LNCAP (cell line): ENCODE data around the gene MEF2D.

Experiments used
- CTCF ChIP-seq: fragments of 450-650 bp; IDR thresholded peaks from 2 replicates; pipeline ENCODE4 v1.5.1; 2017; ENCODE audit warnings: mild to moderate bottlenecking

MEF2D gene

GRCh38 chr1:156445789-156446263, 54.7 kb downstream of the MEF2D start:
- TF ChIP-seq CTCF, result peak; percentile 99

GRCh38 chr1:156444407-156445001, 56.1 kb downstream of the MEF2D start:
- peak; percentile 59 for TF ChIP-seq CTCF

GRCh38 chr1:156443286-156443685, 57.3 kb downstream of the MEF2D start:
- TF ChIP-seq CTCF, result no peak

- no peak for TF ChIP-seq CTCF
Observed at GRCh38 chr1:156440654-156441437, 59.7 kb downstream of the MEF2D start.

- no peak for TF ChIP-seq CTCF
Observed at GRCh38 chr1:156439777-156440183, 60.8 kb downstream of the MEF2D start.

GRCh38 chr1:156439036-156439776, 61.4 kb downstream of the MEF2D start:
- no peak for TF ChIP-seq CTCF

- no peak for TF ChIP-seq CTCF
Observed at GRCh38 chr1:156438278-156438987, 62.1 kb downstream of the MEF2D start.
